ENCODE data around the gene QRSL1. TPM values are rescaled to one million over a fixed set of nuclear protein-coding genes. Genes with fewer than 3 reads are reported as not detected.
"Not testable (repeated sequence)": the region's sequence is repeated elsewhere in the genome, so short reads cannot be mapped to it uniquely, and the experiment has no call there.

QRSL1 gene
- total RNA-seq, 1 experiment from 2014 or later, result 13.4 TPM

- Histone ChIP-seq H2AFZ (no peak overlapping the region), H4K20me1 (ENCODE audit: insufficient read depth) (no peaks in the 10 kb centered on the region), H3K4me2 (no peak overlapping the region), H3K9me2 (ENCODE audit: insufficient read depth) (no peaks in the 10 kb centered on the region), H3K4me3 (no peak overlapping the region), H3K27me3 (ENCODE audit: insufficient read depth, low read depth) (no peaks in the 10 kb centered on the region), H3K79me2 (ENCODE audit: low read depth) (no peaks in the 10 kb centered on the region), H3K36me3 (ENCODE audit: low read depth) (0 out of 2 replicates have a peak, but pooled peaks cover 2% of the 10 kb centered on the region), H3K27ac (no peak overlapping the region), H3F3A (ENCODE audit: insufficient read depth, low read depth) (peaks cover 9% of the 10 kb centered on the region; the same call in 1 of the 2 replicates), H3K9me3 (ENCODE audit: insufficient read depth, low read depth) (no peaks in the 10 kb centered on the region), H3K4me1 (replicated peaks; ENCODE audit: insufficient read depth) (peaks cover 13% of the 10 kb centered on the region)
- ChIA-PET POLR2A (ENCODE audit: unreplicated experiment) (no interaction called here), CTCF (no interaction called here)
- intact Hi-C loops (cut with micrococcal nuclease; ENCODE audit: unreplicated experiment), result no loop called here
- DNase-seq, result no peak
- TF ChIP-seq EZH2 (IDR thresholded peaks at IDR 0.05; ENCODE audit: low read depth), result no peak
- TF ChIP-seq, protein P1, sequence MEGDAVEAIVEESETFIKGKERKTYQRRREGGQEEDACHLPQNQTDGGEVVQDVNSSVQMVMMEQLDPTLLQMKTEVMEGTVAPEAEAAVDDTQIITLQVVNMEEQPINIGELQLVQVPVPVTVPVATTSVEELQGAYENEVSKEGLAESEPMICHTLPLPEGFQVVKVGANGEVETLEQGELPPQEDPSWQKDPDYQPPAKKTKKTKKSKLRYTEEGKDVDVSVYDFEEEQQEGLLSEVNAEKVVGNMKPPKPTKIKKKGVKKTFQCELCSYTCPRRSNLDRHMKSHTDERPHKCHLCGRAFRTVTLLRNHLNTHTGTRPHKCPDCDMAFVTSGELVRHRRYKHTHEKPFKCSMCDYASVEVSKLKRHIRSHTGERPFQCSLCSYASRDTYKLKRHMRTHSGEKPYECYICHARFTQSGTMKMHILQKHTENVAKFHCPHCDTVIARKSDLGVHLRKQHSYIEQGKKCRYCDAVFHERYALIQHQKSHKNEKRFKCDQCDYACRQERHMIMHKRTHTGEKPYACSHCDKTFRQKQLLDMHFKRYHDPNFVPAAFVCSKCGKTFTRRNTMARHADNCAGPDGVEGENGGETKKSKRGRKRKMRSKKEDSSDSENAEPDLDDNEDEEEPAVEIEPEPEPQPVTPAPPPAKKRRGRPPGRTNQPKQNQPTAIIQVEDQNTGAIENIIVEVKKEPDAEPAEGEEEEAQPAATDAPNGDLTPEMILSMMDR (conservative IDR thresholded peaks at IDR 0.05), result no peak
- BruUV-seq (replicated peaks), result no TSS peak
Observed at GRCh38 chr6:106586815-106587415, 42.5 kb upstream of the QRSL1 start.

DNA sequence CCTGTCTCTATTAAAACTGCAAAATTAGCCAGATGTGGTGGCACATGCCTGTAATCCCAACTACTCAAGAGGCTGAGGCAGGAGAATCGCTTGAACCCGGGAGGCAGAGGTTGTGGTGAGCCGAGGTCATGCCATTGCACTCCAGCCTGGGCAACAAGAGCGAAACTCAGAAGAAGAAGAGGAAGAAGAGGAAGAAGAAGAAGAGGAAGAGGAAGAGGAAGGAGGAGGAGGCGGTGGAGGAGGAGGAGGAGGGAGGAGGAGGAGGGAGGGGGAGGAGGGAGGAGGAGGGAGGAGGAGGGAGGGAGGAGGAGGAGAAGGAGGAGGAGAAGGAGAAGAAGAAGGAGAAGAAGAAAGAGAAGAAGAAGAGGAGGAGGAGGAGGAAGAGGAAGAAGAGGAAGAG, 40.4 kb upstream of the QRSL1 start:
- H3K4me2 ChIP-seq; H3K9me3 ChIP-seq (ENCODE audit: insufficient read depth, low read depth); POLR2A ChIA-PET (ENCODE audit: unreplicated experiment); H3K27me3 ChIP-seq (ENCODE audit: insufficient read depth, low read depth); CTCF ChIA-PET; H3K79me2 ChIP-seq (ENCODE audit: low read depth); H3K9me2 ChIP-seq (ENCODE audit: insufficient read depth); H3K27ac ChIP-seq; intact Hi-C loops (cut with micrococcal nuclease; ENCODE audit: unreplicated experiment); DNase-seq; H4K20me1 ChIP-seq (ENCODE audit: insufficient read depth); H2AFZ ChIP-seq; H3K4me3 ChIP-seq; H3K36me3 ChIP-seq (ENCODE audit: low read depth); BruUV-seq (replicated peaks): not testable (repeated sequence)
- H3K4me1 ChIP-seq (replicated peaks; ENCODE audit: insufficient read depth), result peaks cover 15% of the 10 kb centered on the region
- peaks cover 11% of the 10 kb centered on the region; the same call in 1 of the 2 replicates for H3F3A ChIP-seq (ENCODE audit: insufficient read depth, low read depth)

DNA sequence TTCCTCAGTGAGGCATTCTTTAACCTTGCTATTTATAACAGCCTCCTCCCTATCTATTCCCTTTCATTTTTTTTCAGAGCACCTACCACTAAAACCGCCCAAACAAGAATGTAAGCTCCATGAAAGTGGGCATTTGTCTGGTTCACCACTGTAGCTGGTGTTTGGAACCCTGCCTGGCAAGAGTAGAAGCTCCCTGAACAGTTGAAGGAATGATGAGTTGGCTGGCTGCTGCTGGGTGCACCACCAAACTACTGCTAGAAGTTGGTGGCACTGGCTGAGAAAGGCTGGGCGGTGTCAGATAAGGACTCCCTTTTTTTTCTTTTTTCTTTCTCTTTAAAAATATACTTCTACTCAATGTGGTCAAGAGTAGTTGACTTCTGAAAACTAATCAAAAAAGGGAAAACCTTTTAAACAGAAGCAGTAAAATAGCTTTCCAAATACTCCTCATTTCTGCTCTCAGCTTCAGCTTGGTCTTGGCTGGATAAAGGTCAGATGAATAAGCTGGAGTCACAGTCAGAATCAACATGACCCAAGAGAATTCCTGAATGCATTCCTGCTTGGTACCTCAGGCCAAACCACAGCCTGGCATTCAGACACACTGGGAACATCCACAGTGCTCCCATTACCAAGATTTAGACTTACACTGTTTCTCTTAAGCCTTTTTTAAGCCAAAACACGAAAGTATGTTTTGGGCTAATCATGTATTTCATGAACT, 38.1 kb upstream of the QRSL1 start:
- no peaks in the 10 kb centered on the region for H3K9me2 ChIP-seq (ENCODE audit: insufficient read depth)
- H2AFZ ChIP-seq, result no peak overlapping the region
- ChIA-PET POLR2A (ENCODE audit: unreplicated experiment) (no interaction called here), CTCF (no interaction called here)
- no TSS peak for BruUV-seq (replicated peaks)
- H3K4me1 ChIP-seq (replicated peaks; ENCODE audit: insufficient read depth), result peaks cover 15% of the 10 kb centered on the region
- H3K36me3 ChIP-seq (ENCODE audit: low read depth), result 0 out of 2 replicates have a peak, but pooled peaks cover 3% of the 10 kb centered on the region
- H3K4me2 ChIP-seq, result peak overlapping the region; percentile 15
- H3K4me3 ChIP-seq, result no peak overlapping the region
- H3K9me3 ChIP-seq (ENCODE audit: insufficient read depth, low read depth), result no peaks in the 10 kb centered on the region
- no peaks in the 10 kb centered on the region for H3K27me3 ChIP-seq (ENCODE audit: insufficient read depth, low read depth)
- intact Hi-C loops (cut with micrococcal nuclease; ENCODE audit: unreplicated experiment), result no loop called here
- TF ChIP-seq, protein P1 (conservative IDR thresholded peaks at IDR 0.05), result no peak
- no peak for TF ChIP-seq EZH2 (IDR thresholded peaks at IDR 0.05; ENCODE audit: low read depth)
- H3K79me2 ChIP-seq (ENCODE audit: low read depth), result no peaks in the 10 kb centered on the region
- no peaks in the 10 kb centered on the region for H4K20me1 ChIP-seq (ENCODE audit: insufficient read depth)
- DNase-seq, result peak; percentile 12 to 63
- peak overlapping the region; percentile 34 for H3K27ac ChIP-seq
- peaks cover 11% of the 10 kb centered on the region; the same call in 1 of the 2 replicates for H3F3A ChIP-seq (ENCODE audit: insufficient read depth, low read depth)

All from PC-9 (cell line).